GF-D8 (cell line): ENCODE measurements around the gene RHBDF1.
"Not testable (repeated sequence)": the region's sequence is repeated elsewhere in the genome, so short reads cannot be mapped to it uniquely, and the experiment has no call there.

Experiments used
- DNase-seq: peaks from one replicate; lab custom pipeline; 2025; lab: John Stamatoyannopoulos, UW

RHBDF1 gene

DNA sequence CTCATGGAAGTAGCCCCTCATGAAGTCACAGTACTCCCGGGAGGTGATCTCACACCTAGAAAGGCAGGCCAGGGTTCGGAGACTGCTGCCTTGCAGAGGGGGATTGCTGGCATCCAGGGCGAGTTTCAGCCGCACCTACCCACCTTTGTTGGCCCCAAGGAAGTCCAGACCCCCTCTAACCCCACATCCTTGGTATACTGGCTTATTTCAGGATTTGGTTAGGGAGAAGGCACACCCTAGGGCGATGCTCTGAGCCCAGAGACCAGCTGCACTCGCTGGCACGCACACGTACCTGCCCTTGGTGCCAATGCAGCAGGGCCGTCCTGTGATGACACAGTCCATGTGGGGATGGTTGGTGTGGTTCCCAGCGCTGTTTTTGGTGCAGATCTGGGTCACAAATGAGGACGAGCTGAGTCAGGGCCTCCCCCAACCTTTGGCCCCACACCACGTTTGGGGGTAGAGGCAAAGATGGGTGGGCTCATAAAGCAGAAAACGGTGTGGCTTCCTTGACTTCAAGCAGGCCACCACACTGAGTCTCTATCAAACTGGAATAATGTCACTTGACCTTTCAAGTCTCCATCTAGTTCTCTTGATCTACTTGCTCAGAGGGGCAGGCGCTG lies 12.9 kb downstream of the RHBDF1 start:
- DNase-seq, result no peak

DNA sequence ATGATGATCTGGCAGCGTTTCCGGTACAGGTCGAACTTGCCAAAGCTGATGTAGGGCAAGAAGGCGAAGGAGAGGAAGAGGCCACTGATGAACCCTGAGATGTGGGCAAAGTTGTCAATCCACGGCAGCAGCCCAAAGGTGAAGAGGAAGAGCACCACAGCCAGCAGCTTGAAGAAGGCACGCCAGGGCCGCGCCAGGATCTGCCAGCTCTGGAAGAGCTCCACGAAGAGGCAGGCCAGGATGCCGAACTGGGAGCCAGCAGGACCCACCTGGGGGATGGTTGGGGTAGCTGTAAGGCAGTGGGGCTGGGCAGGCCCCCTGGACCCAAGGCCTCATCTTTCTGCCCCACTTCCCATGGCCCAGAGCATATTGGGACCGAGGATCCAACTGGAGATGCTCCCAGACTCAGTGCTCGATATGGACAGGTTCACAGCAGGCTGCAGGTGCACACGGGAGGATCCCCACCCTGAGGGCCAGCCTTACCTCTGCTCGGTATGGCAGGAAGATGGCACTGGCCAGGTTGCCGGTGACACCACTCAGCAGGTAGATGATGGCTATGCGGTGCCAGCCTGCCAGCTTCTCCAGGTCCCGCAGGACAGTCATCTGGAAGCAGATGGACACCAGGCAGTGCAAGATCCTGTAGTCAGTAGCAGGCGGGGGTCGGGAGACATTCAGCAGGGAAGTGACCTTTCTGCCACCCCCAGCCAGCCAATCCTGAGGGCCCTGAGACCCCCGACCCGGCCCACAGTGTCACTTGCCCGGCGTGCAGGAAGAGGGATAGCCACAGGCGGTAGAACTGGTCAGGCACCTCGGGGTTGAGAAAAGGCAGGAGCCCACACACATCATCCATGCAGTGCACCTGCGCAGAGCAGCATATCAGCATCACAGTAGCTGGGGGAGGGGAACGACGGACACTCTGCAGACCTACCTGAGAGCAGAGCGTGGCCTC lies 13.7 kb downstream of the RHBDF1 start:
- no peak for DNase-seq

GRCh38 chr16:57711-58110 lies 14.7 kb downstream of the RHBDF1 start:
- no peak for DNase-seq

DNA sequence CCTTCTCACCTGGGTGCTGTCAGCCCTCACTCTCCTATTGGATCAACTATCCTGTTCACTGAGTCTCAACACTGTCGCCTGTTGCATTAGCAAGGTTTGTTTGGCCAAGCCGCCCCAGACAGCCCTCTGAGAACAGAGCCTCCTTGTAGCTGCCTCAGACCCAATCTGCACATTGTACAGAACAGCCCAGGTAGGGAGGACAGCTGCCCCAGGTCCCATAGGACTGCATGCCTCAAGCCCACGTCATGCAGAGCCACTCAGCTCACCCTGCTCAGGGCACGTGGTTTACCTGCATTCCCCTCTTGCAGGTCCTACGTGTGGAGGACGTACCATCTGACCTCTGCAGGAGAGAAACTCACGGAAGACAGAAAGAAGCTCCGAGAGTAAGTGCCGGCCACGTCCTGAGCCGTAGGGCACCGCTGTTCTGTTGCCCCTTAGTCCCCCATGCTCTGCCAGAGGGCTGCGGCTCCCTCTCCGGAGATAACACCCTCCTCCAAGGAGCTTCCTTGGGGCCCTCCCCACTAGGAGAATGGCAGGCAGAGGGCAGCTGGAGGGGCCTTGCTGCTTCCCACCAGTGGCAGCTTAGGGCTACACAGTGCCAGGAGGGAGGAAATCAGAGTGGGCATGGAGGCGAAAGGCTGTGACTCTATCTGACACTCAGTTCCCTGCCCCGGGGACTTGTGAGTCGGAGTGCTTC lies 16.1 kb downstream of the RHBDF1 start:
- DNase-seq, result no peak

GRCh38 chr16:55571-56136 lies 16.8 kb downstream of the RHBDF1 start:
- DNase-seq, result no peak

DNA sequence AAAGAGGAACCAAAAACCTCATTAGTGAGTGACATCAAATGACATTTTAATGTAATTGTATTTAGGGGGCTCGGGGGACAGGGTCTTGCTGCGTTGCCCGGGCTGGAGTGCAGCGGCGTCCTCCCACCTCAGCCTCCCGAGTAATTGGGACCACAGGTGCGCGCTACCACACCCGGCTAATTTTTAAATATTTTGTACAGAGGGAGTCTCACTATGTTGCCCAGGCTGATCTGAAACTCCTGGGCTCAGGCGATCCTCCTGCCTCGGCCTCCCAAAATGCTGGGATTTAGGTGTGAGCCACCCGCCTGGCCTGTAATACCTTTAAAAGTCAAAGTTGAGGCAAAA lies 18.2 kb downstream of the RHBDF1 start:
- no peak for DNase-seq

- DNase-seq, result peak; percentile 94
These were observed 18.8 kb downstream of the RHBDF1 start, which contains the start of the genes POLR3K and SNRNP25 for GRCh38 chr16:53346-54236. POLR3K (minus strand) TSS chr16:53608; CDS start chr16:53586, 22 bp downstream. SNRNP25 (plus strand) TSS chr16:53828; CDS start chr16:54017, 189 bp downstream.

DNA sequence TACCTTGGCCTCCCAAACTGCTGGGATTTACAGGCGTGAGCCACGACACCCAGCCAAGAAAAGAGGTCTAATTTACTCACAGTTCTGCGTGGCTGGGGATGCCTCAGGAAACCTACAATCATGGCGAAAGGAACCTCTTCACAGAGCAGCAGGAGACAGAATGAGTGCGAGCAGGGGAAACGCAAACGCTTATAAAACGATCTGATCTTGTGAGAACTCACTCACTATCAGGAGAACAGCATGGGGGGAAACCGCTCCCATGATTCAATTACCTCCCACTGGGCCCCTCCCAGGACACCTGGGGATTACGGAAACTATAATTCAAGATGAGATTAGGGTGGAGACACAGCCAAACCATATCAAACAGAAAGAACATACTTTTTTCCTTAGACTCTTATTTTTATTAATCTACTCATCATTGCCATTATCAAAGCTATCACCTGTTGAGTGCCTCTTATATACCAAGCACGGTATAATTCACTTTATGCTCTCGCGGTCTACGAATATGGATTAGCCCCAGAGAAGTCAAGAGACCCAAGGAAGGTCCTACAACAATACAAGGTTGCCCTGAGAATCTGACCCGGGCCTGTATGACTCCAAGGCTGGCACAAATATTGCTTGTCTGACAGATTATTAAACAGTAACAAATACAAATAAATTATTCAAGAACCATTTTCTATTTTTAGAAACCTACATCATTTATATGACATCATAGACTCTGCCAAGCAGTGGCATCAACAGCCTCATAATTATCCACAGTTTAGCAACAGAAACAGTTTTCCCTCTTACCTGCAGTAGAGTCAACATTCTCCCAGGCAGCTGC lies 21.5 kb downstream of the RHBDF1 start:
- DNase-seq, result no peak

- no peak for DNase-seq
These were observed 25.2 kb downstream of the RHBDF1 start for GRCh38 chr16:47234-47633.

DNA sequence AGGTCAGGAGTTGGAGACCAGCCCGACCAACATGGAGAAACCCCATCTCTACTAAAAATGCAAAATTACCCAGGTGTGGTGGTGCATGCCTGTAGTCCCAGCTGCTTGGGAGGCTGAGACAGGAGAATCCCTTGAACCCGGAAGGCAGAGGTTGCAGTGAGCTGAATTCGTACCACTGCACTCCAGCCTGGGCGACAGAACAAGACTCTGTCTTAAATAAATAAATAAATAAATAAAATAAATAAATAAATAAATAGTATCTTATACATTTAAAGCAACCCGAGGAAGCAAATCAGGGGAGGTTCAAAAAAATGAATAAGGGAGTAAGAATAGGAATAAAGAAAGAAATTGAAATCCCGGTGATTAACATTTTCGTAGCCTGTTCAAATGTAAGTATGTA lies 25.9 kb downstream of the RHBDF1 start:
- DNase-seq, result not testable (repeated sequence)

GRCh38 chr16:45454-45853 lies 27.0 kb downstream of the RHBDF1 start:
- no peak for DNase-seq

- DNase-seq, result no peak
These were observed 27.8 kb downstream of the RHBDF1 start for GRCh38 chr16:44655-45054.

DNA sequence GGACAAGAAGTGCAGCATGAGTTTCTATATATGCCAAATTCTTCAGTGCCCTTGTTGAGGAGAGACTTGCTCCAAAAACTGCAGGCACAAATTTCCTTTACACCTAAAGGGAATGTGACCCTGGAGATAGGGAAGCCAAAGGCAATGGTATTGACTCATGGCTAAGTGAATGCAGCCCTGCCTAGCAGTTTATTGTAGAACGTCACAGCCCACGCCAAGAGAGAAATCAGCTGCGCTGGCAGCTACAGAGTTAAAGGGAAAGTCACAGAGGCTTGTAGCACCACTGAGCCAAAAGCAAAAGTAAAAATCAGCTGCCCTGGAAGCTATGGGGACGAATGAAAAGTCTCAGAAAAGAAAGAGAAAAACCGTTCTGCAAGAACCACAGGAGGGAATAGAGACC lies 29.1 kb downstream of the RHBDF1 start:
- no peak for DNase-seq

DNA sequence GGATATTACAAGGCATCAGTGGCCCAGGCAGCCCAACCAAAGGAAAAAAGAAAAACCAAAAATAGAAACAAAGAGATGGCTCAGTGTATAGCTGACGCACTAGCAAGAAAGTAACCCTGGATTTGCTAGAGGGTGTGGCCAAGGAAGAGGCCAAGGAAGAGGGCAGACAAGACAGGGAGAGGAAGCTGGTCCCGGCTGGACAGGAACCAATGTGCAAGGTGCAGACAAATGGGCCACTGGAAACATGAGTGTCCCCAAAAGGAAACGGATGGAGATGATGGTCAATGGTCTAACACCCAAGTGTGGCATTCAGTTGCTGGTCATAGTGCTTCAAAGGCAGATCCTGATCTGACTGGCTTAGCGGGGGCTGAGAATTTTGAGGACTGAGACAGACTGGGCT lies 29.7 kb downstream of the RHBDF1 start:
- no peak for DNase-seq

DNA sequence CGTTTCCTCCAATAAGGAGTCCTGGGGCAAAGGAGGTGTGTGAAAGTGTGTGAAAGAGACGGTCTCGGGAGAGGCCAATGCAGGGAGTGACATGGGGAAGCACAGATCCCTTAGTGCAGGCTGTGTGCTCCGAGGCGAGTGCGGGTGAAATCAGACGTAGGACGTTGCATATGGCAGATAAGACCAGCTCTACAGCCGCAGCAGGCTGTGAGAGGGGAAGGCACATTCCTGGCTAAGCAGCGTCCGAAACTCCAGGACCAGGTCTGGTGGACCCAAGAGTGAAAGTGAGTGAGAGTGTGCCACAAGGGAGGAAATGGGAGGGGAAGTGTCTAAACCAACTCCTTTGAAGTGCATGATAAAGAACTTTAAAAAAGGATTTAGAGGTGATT lies 30.4 kb downstream of the RHBDF1 start:
- DNase-seq, result no peak

DNA sequence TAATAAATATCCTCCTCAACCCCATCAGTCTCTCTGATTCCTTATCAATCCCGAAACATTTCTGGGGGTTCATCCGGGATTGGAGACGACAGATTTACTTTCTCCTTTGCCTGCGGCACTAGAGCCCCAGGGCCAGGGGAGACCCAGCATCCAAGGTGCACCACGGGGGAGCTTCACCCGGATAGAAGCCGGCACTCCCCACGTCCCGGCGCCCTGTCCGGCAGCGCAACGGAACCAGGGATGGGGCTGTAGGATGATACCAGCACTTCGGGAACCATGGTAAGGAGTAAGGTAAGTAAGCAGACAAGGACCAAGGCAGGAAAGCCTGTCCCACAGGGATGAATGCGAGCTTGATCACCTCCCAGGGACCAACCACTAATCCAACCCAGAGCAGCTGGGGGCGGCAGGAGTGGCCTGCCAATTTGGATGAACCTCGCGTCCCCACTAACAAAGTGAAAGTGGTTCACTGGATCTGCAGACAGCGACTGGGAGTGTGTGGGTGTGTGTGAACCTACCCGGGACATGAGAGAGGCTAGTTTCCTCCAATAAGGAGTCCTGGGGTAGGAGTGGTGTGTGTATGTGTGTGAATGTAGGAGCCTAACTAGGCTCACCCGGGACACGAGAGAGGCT lies 30.9 kb downstream of the RHBDF1 start:
- DNase-seq, result no peak

GRCh38 chr16:38941-39892 lies 33.2 kb downstream of the RHBDF1 start:
- peak; percentile 42 for DNase-seq

- DNase-seq, result not testable (repeated sequence)
These were observed 34.2 kb downstream of the RHBDF1 start for GRCh38 chr16:38206-38605.

DNA sequence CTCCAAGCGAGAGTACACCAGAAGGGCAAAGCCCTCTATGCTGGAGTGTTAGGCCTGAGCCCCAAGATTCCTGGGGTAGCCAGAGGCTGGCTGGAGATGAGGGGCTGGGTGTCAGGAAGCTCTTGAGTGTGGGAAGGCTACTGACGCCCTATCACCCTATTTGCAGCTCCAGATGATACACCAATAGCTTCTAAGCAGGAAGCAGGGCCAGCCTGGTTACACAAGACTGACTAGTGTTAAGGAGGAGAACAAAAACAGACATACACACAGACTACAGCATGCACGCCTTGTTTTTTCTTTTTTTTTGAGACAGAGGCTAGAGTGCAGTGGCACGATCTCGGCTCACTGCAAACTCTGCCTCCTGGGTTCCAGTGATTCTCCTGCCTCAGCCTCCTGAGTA lies 34.9 kb downstream of the RHBDF1 start:
- no peak for DNase-seq
